ENCODE results near the gene ZBTB12.

- TF ChIP-seq CTCF (IDR thresholded peaks at IDR 0.05 in 2 of 3, conservative IDR thresholded peaks at IDR 0.05 in 1 of 3; ENCODE audit: control insufficient read depth in 2 of 3, extremely low read depth in 1 of 3, insufficient read depth in 1 of 3, low read depth in 3 of 3, low read length in 3 of 3) = no peak
- no peak for TF ChIP-seq MTA3 (IDR thresholded peaks at IDR 0.05; ENCODE audit: borderline replicate concordance, low read length)
- TF ChIP-seq ETV6 (conservative IDR thresholded peaks at IDR 0.05 in 1 of 2, IDR thresholded peaks at IDR 0.05 in 1 of 2; ENCODE audit: borderline replicate concordance in 1 of 2, low read depth in 1 of 2) = no peak
- TF ChIP-seq CREB1 (IDR thresholded peaks at IDR 0.05; ENCODE audit: low read depth) = no peak
- TF ChIP-seq ZNF24 (IDR thresholded peaks at IDR 0.05) = no peak
- no peak for TF ChIP-seq FOXK2 (IDR thresholded peaks at IDR 0.05)
- TF ChIP-seq TAF1 (IDR thresholded peaks at IDR 0.05; ENCODE audit: borderline replicate concordance, low read depth, low read length) = no peak
These were observed 43.9 kb upstream of the ZBTB12 start, which contains the start of gene CFB for GRCh38 chr6:31945507-31946369.

All from GM12878 (cell line).